OCI-LY3 (cell line): Measurements from ENCODE around the gene AHNAK2.

Experiments used
- EZH2phosphoT487 ChIP-seq: fragments of 200-600 bp; shearing (Covaris generic); IDR thresholded peaks from 2 replicates; pipeline ENCODE4 v1.6.1; 2018; ENCODE audit warnings: antibody characterized with exemption, mixed run types, low read depth
- TF ChIP-seq, protein P1 (sequence below): fragments of 200-600, 300-600 bp; sonication (generic); IDR thresholded peaks from 2 replicates; pipeline ENCODE4 v1.5.1; 2014; ENCODE audit warnings: antibody characterized with exemption, low read length, low read depth

DNA sequence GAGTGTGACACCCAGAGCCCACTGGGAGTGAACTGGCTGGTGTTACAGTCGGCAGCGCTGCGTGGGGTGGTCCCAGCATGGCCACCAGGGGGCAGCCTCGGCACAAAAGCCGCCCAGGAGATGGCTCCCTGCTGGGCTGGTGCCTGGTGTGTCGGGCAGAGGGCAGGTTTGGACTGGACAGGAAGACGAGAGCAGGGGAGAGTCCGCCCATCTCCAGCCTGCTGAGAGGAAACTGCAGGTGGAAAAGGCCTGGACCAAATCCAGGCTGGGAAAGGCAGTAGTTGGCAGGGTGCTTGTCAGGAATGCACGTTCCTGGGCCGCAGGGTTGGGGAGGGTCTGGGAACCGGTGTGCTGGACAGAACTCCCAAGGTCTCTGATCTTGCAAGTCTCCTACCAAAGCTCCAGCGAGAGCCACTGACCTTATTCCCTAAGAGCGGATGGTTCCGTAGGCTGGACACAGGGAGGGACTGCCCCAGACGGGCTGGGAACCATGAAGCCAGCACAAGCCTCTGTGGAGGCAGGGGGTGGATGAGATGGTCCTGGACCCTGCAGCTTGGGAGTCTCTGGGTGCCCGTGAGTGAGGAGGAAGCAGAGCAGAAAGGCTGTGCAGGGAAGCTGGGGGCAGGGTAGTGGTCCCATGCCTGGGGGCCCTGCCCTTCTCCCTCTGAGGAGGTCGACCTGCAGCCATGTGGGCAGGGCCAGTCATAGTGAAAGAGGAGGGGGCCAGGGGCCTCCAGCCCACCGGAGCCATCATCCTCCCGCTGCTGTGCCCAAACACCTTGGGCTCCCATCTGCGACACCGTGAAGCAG lies 1.8 kb downstream of the AHNAK2 start:
- TF ChIP-seq, protein P1, sequence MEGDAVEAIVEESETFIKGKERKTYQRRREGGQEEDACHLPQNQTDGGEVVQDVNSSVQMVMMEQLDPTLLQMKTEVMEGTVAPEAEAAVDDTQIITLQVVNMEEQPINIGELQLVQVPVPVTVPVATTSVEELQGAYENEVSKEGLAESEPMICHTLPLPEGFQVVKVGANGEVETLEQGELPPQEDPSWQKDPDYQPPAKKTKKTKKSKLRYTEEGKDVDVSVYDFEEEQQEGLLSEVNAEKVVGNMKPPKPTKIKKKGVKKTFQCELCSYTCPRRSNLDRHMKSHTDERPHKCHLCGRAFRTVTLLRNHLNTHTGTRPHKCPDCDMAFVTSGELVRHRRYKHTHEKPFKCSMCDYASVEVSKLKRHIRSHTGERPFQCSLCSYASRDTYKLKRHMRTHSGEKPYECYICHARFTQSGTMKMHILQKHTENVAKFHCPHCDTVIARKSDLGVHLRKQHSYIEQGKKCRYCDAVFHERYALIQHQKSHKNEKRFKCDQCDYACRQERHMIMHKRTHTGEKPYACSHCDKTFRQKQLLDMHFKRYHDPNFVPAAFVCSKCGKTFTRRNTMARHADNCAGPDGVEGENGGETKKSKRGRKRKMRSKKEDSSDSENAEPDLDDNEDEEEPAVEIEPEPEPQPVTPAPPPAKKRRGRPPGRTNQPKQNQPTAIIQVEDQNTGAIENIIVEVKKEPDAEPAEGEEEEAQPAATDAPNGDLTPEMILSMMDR, result peak; percentile 64
- no peak for TF ChIP-seq EZH2phosphoT487
